HepG2 (cell line): ENCODE results near the gene ELL. TPM values are rescaled to one million over a fixed set of nuclear protein-coding genes. Genes with fewer than 3 reads are reported as not detected.

Experiments
- CENPBD1 ChIP-seq: sonication (generic); formaldehyde crosslinking; IDR thresholded peaks from 2 replicates; pipeline ENCODE4 v1.8.0; 2022; ENCODE audit warnings: missing genetic modification reagents, low read depth, mild to moderate bottlenecking, borderline replicate concordance
- FOXP1 ChIP-seq, 2 experiments: fragments of 450-650 bp in 1 of 2; IDR thresholded peaks; 2 replicates each; pipeline ENCODE4 v1.6.1; 2017 to 2018; ENCODE audit warnings: antibody characterized with exemption in 1 of 2
- HNF1B ChIP-seq: sonication (generic); formaldehyde crosslinking; IDR thresholded peaks from 2 replicates; pipeline ENCODE4 v1.5.1; 2020; ENCODE audit warnings: mild to moderate bottlenecking, moderate library complexity, missing genetic modification reagents
- KDM6A ChIP-seq: IDR thresholded peaks from 2 replicates; pipeline ENCODE4 v1.6.1; 2016; ENCODE audit warnings: low read depth
- PHF20 ChIP-seq: sonication (generic); formaldehyde crosslinking; IDR thresholded peaks from 2 replicates; pipeline ENCODE4 v1.5.0; 2020; ENCODE audit warnings: mild to moderate bottlenecking, missing genetic modification reagents
- SALL2 ChIP-seq: sonication (generic); formaldehyde crosslinking; IDR thresholded peaks from 2 replicates; pipeline ENCODE4 v1.8.1; 2023; ENCODE audit warnings: mild to moderate bottlenecking, missing genetic modification reagents, inconsistent platforms
- TFE3 ChIP-seq: IDR thresholded peaks from 2 replicates; pipeline ENCODE4 v1.6.1; 2016
- ZNF142 ChIP-seq: sonication (generic); formaldehyde crosslinking; IDR thresholded peaks from 2 replicates; pipeline ENCODE4 v1.4.0; 2020; ENCODE audit warnings: missing genetic modification reagents
- ZNF232 ChIP-seq: sonication (generic); formaldehyde crosslinking; IDR thresholded peaks from 2 replicates; pipeline ENCODE4 v1.4.0; 2020; ENCODE audit warnings: missing genetic modification reagents, borderline replicate concordance
- ZNF280D ChIP-seq: sonication (generic); formaldehyde crosslinking; IDR thresholded peaks from 2 replicates; pipeline ENCODE4 v1.5.1; 2020; ENCODE audit warnings: mild to moderate bottlenecking, missing genetic modification reagents
- ZNF343 ChIP-seq: sonication (generic); formaldehyde crosslinking; IDR thresholded peaks from 2 replicates; pipeline ENCODE4 v1.4.0; 2020; ENCODE audit warnings: mild to moderate bottlenecking, missing genetic modification reagents
- ZNF414 ChIP-seq: sonication (generic); formaldehyde crosslinking; IDR thresholded peaks from 2 replicates; pipeline ENCODE4 v1.5.0; 2020; ENCODE audit warnings: missing genetic modification reagents
- ZNF660 ChIP-seq: sonication (generic); formaldehyde crosslinking; IDR thresholded peaks from 2 replicates; pipeline ENCODE4 v1.5.1; 2020; ENCODE audit warnings: mild to moderate bottlenecking, low read depth, missing genetic modification reagents, borderline replicate concordance
- ZNF761 ChIP-seq: sonication (generic); formaldehyde crosslinking; conservative IDR thresholded peaks from 2 replicates; pipeline ENCODE4 v1.4.0; 2020; ENCODE audit warnings: mild to moderate bottlenecking, missing genetic modification reagents
- polyA plus RNA-seq, 8 experiments: library from polyadenylated mRNA; depleted of rRNA in 3 of 8; stranded (reverse) in 7 of 8; unstranded in 1 of 8; fragments of >200 nt; fragmentation: Illumina TruSeq in 4 of 8; extraction: Trizol in 4 of 8; gene quantifications; 2 replicates each; pipeline versions ENCODE4 v1.2.1 to v1.2.3, GENCODE V29; 2011 to 2016; ENCODE audit warnings: low read depth in 4 of 8, missing spikeins in 1 of 8, mixed read lengths in 1 of 8; ENCODE audit not compliant: insufficient read depth in 1 of 8
- total RNA-seq, 5 experiments: library from RNA; depleted of rRNA; stranded (reverse); fragments of >200 nt; fragmentation: Illumina TruSeq; extraction: Trizol; gene quantifications; 2 replicates each; pipeline ENCODE4 v1.2.3, GENCODE V29; 2016; ENCODE audit warnings: low read depth in 1 of 5

Gene ELL
- total and polyA plus RNA-seq, 2 of the 13 experiments (the other 11 are each of a cell fraction or from before 2014, with no cell fraction given): 3.7 to 5.4 TPM

GRCh38 chr19:18478545-18479311, 43.1 kb downstream of the ELL start (continued):
- TF ChIP-seq ZNF343 (CRISPR knock-in tag): 0 out of 2 replicates have a peak, but pooled peaks have one; percentile 35
- peak; percentile 84 for TF ChIP-seq ZNF232 (CRISPR knock-in tag)
- 0 out of 2 replicates have a peak, but pooled peaks have one; percentile 58 for TF ChIP-seq ZNF761
- TF ChIP-seq ZNF142 (CRISPR knock-in tag): 0 out of 2 replicates have a peak, but pooled peaks have one; percentile 1
- TF ChIP-seq SALL2 (CRISPR knock-in tag): peak; percentile 70; the same call in 1 of the 2 replicates
- peak; percentile 24; the same call in 1 of the 2 replicates for TF ChIP-seq KDM6A (CRISPR knock-in tag)
- peak; percentile 95 for TF ChIP-seq TFE3 (CRISPR knock-in tag)
- peak; percentile 73 for TF ChIP-seq PHF20 (CRISPR knock-in tag)
- TF ChIP-seq ZNF414 (CRISPR knock-in tag): peak; percentile 95
- peak; percentile 95 for TF ChIP-seq HNF1B (CRISPR knock-in tag)
- 0 out of 2 replicates have a peak, but pooled peaks have one; percentile 69 for TF ChIP-seq ZNF280D (CRISPR knock-in tag)
- TF ChIP-seq FOXP1 (IDR thresholded peaks at IDR 0.05): no peak
- peak; percentile 76 for TF ChIP-seq FOXP1 (CRISPR knock-in tag; IDR thresholded peaks at IDR 0.05)
- no peak for TF ChIP-seq CENPBD1 (CRISPR knock-in tag)
- no peak for TF ChIP-seq ZNF660 (CRISPR knock-in tag)
